Keratinocyte (primary cell): ENCODE measurements around the gene ASB10. TPM values are rescaled to one million over a fixed set of nuclear protein-coding genes. Genes with fewer than 3 reads are reported as not detected.

ENCODE experiments used
- DNase-seq: peaks from one replicate; pipeline ENCODE4 v3.0.0-alpha.2; 2011; ENCODE audit warnings: low read depth, missing footprints, low spot score
- FAIRE-seq: peaks from 2 replicates; lab custom pipeline; 2011; peaks lifted over from hg19 to GRCh38; lab: Jason Lieb, UNC
- H2AFZ ChIP-seq: 2 replicates; pipeline ENCODE4 v1.6.0; 2012; ENCODE audit warnings: low read length, control low read depth, inconsistent platforms; ENCODE audit not compliant: control insufficient read depth
- H3K27ac ChIP-seq: 2 replicates; pipeline ENCODE4 v1.5.1; 2011; ENCODE audit warnings: low read length; ENCODE audit not compliant: control insufficient read depth, insufficient read depth
- H3K27me3 ChIP-seq: 3 replicates; pipeline ENCODE4 v1.6.0; 2011; ENCODE audit warnings: low read length; ENCODE audit not compliant: control insufficient read depth, insufficient read depth; ENCODE audit errors: extremely low read depth
- H3K36me3 ChIP-seq, 2 experiments: 2 replicates in 1 of 2; 3 replicates in 1 of 2; pipeline ENCODE4 v1.5.1; 2011; ENCODE audit warnings: low read length in 2 of 2, mild to moderate bottlenecking in 1 of 2; ENCODE audit not compliant: control insufficient read depth in 2 of 2, insufficient read depth in 2 of 2; ENCODE audit errors: extremely low read depth in 1 of 2
- H3K4me1 ChIP-seq: 3 replicates; pipeline ENCODE4 v1.5.1; 2011; ENCODE audit warnings: low read length; ENCODE audit not compliant: control insufficient read depth, insufficient read depth; ENCODE audit errors: extremely low read depth
- H3K4me2 ChIP-seq: 3 replicates; pipeline ENCODE4 v1.6.0; 2011; ENCODE audit warnings: low read depth, low read length; ENCODE audit not compliant: control insufficient read depth, insufficient read depth; ENCODE audit errors: extremely low read depth
- H3K4me3 ChIP-seq, 3 experiments: fragments of 200-600 bp in 1 of 3; sonication (generic) in 1 of 3; 2 replicates in 2 of 3; 3 replicates in 1 of 3; pipeline ENCODE4 v1.5.1; 2011 to 2016; ENCODE audit warnings: low read length in 3 of 3, mild to moderate bottlenecking in 3 of 3, control low read depth in 2 of 3, inconsistent platforms in 1 of 3, low read depth in 1 of 3, mixed read lengths in 1 of 3, mixed run types in 1 of 3, moderate library complexity in 1 of 3; ENCODE audit not compliant: control insufficient read depth in 2 of 3, insufficient read depth in 2 of 3; ENCODE audit errors: extremely low read depth in 1 of 3
- H3K79me2 ChIP-seq: 2 replicates; pipeline ENCODE4 v1.6.0; 2012; ENCODE audit warnings: low read length; ENCODE audit not compliant: control insufficient read depth, insufficient read depth
- H3K9ac ChIP-seq: 3 replicates; pipeline ENCODE4 v1.6.0; 2011; ENCODE audit warnings: low read length; ENCODE audit not compliant: control insufficient read depth, insufficient read depth; ENCODE audit errors: extremely low read depth
- H3K9me1 ChIP-seq: 3 replicates; pipeline ENCODE4 v1.6.0; 2011; ENCODE audit warnings: low read length; ENCODE audit not compliant: control insufficient read depth, insufficient read depth; ENCODE audit errors: extremely low read depth
- H3K9me3 ChIP-seq: 2 replicates; pipeline ENCODE4 v1.5.1; 2012; ENCODE audit warnings: low read depth, low read length; ENCODE audit not compliant: control insufficient read depth
- H4K20me1 ChIP-seq: 3 replicates; pipeline ENCODE4 v1.6.0; 2011; ENCODE audit warnings: low read length; ENCODE audit not compliant: control insufficient read depth, insufficient read depth; ENCODE audit errors: extremely low read depth
- EZH2 ChIP-seq: IDR thresholded peaks from one replicate; pipeline ENCODE4 v1.6.1; 2012; ENCODE audit warnings: inconsistent platforms, mild to moderate bottlenecking, low read length, moderate library complexity
- dilution Hi-C: fragments of 300-500 bp; cut with MboI; formaldehyde crosslinking; loops from one replicate; pipeline ENCODE4 v1.7.0; 2020; ENCODE audit warnings: low sequenced_read_pairs; ENCODE audit not compliant: extremely low pct_ligation_motif_present
- polyA plus RNA-seq, 5 experiments: library from polyadenylated mRNA; depleted of rRNA in 3 of 5; stranded (reverse) in 3 of 5; stranded (forward) in 1 of 5; unstranded in 1 of 5; fragments of >200 nt; gene quantifications; 1 replicate in 1 of 5; 2 replicates in 3 of 5; 3 replicates in 1 of 5; pipeline versions ENCODE4 v1.2.1 to v1.2.3, GENCODE V29; 2011 to 2012; ENCODE audit warnings: missing spikeins in 2 of 5, low read depth in 1 of 5, low replicate concordance in 1 of 5
- TF ChIP-seq, protein P1 (sequence below), 3 experiments: IDR thresholded peaks in 1 of 3; conservative IDR thresholded peaks in 1 of 3; optimal IDR thresholded peaks in 1 of 3; 2 replicates in 2 of 3; 3 replicates in 1 of 3; pipeline versions ENCODE3 to v1.5.1; 2011; ENCODE audit warnings: low read length in 3 of 3, mild to moderate bottlenecking in 3 of 3, moderate library complexity in 2 of 3, control low read depth in 1 of 3, inconsistent platforms in 1 of 3; ENCODE audit not compliant: insufficient read depth in 2 of 3; ENCODE audit errors: extremely low read depth in 1 of 3

ASB10 gene
- polyA plus RNA-seq, 1 donor (not counting 4 experiments of a cell fraction or from before 2014, with no cell fraction given): not detected

DNA sequence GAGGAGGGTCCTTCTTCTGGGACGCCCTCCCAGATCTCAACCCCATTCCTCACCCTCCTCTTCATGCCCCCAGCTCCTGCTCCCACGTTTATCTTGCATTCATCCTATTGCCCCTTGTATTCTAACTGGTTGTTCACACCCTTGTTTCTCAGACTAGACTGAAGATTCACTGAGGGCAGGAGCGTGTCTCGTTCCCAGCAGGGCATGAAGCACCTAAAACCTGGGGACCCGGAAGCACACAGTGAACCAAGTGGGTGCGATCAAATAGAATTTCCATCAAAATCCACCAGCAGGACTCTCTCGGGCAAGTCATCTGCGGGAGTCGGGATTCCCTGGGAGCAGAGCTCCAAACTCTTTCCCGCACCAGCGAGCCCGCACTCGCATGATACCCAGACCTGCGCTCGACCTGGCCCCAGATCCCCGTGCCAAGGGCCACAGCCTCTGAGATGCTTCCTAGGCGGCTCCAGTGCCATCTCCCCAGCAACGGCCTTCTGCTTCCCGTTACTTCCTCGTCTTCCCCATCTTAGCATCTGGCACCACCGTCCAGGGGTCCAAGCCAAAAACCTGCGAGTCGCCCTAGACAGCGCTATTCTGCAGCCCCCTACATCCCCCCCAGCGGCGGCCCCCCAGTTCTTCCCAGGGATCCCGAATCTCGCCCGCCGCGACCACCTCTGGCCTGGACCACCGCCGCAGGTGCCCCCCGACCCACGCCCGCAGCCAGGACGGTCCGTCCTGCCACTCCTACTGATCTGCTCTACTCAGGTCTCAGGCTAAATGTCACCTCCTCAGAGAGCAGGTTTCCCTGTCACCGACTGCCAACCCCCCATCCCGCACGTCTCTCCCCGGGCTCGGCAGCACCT lies 13.4 kb downstream of the ASB10 start:
- no peak for DNase-seq
- no peak overlapping the region for H2AFZ ChIP-seq
- no peak for FAIRE-seq
- H3K36me3 ChIP-seq: no peaks in the 10 kb centered on the region
- H3K9me3 ChIP-seq: no peaks in the 10 kb centered on the region
- H3K4me2 ChIP-seq: no peak overlapping the region
- H3K79me2 ChIP-seq: no peaks in the 10 kb centered on the region
- no peaks in the 10 kb centered on the region for H3K4me1 ChIP-seq
- dilution Hi-C loops: no loop called here
- peaks cover 44% of the 10 kb centered on the region for H3K27me3 ChIP-seq
- no peaks in the 10 kb centered on the region for H3K9me1 ChIP-seq
- no peak overlapping the region for H3K4me3 ChIP-seq
- H3K9ac ChIP-seq: no peak overlapping the region
- H4K20me1 ChIP-seq: peaks cover 5% of the 10 kb centered on the region
- no peak overlapping the region for H3K27ac ChIP-seq
- TF ChIP-seq, protein P1, sequence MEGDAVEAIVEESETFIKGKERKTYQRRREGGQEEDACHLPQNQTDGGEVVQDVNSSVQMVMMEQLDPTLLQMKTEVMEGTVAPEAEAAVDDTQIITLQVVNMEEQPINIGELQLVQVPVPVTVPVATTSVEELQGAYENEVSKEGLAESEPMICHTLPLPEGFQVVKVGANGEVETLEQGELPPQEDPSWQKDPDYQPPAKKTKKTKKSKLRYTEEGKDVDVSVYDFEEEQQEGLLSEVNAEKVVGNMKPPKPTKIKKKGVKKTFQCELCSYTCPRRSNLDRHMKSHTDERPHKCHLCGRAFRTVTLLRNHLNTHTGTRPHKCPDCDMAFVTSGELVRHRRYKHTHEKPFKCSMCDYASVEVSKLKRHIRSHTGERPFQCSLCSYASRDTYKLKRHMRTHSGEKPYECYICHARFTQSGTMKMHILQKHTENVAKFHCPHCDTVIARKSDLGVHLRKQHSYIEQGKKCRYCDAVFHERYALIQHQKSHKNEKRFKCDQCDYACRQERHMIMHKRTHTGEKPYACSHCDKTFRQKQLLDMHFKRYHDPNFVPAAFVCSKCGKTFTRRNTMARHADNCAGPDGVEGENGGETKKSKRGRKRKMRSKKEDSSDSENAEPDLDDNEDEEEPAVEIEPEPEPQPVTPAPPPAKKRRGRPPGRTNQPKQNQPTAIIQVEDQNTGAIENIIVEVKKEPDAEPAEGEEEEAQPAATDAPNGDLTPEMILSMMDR (optimal IDR thresholded peaks at IDR 0.05 in 1 of 3, IDR thresholded peaks at IDR 0.05 in 1 of 3, conservative IDR thresholded peaks at IDR 0.05 in 1 of 3; ENCODE audit: extremely low read depth in 1 of 3, insufficient read depth in 2 of 3, low read length in 3 of 3): no peak
- TF ChIP-seq EZH2: no peak

DNA sequence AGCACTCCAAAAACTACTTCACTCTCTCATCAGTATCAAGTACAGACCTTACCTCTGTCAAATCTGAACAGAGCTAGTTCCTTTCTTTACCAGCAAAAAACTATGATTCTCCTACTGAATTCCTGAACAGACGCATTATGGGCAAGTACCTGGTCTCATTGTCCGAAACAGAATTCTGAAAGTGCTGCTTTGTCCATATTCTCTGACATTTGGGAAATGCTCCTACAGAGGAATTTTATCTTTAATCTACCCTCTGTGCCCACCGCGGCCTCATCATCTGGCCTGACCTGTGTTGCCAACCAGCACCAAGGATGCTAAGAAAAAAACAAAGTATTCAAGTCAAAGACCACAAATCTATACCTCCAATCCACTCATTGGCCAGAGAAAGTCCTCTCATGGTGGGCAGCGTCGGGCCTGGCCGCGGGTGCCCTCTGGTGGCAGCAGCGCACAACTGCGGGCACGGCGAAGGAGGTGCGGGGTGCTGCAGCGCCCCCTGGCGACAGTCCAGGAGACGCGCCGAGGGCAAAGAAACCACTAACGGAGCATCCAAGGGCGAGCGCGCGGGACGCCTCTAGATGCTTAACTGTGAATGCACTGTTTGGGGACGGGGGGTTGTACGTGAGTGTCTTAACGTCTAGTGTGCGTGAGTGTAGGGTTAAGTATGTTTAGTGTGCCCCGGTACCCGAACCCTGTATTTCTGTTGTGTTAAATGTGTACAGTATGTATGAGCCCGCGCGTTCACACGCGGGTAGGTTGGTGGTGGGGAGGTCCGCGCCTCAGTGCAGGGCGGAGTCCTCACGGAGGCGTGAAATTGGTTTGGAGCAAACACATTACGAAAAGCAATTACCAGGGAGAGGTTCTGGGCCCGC lies 14.5 kb downstream of the ASB10 start:
- Histone ChIP-seq H4K20me1 (peaks cover 5% of the 10 kb centered on the region), H3K9me3 (no peaks in the 10 kb centered on the region), H3K36me3 (no peaks in the 10 kb centered on the region), H3K9ac (no peak overlapping the region), H3K27ac (no peak overlapping the region), H3K9me1 (no peaks in the 10 kb centered on the region), H3K4me1 (no peaks in the 10 kb centered on the region), H3K27me3 (peaks cover 55% of the 10 kb centered on the region), H2AFZ (no peak overlapping the region), H3K4me3 (no peak overlapping the region), H3K4me2 (no peak overlapping the region), H3K79me2 (no peaks in the 10 kb centered on the region)
- TF ChIP-seq, protein P1 (optimal IDR thresholded peaks at IDR 0.05 in 1 of 3, IDR thresholded peaks at IDR 0.05 in 1 of 3, conservative IDR thresholded peaks at IDR 0.05 in 1 of 3; ENCODE audit: extremely low read depth in 1 of 3, insufficient read depth in 2 of 3, low read length in 3 of 3): peak; percentile 100
- no peak for TF ChIP-seq EZH2
- no peak for DNase-seq
- FAIRE-seq: peak; percentile 34
- dilution Hi-C loops: no loop called here
